Keratinocyte (primary cell): ENCODE data around the gene SLC44A1. TPM values are rescaled to one million over a fixed set of nuclear protein-coding genes. Genes with fewer than 3 reads are reported as not detected.

Experiments
- DNase-seq: peaks from one replicate; pipeline ENCODE4 v3.0.0-alpha.2; 2011; ENCODE audit warnings: low read depth, missing footprints, low spot score
- FAIRE-seq: peaks from 2 replicates; lab custom pipeline; 2011; peaks lifted over from hg19 to GRCh38; lab: Jason Lieb, UNC
- H2AFZ ChIP-seq: 2 replicates; pipeline ENCODE4 v1.6.0; 2012; ENCODE audit warnings: low read length, control low read depth, inconsistent platforms; ENCODE audit not compliant: control insufficient read depth
- H3K27ac ChIP-seq: 2 replicates; pipeline ENCODE4 v1.5.1; 2011; ENCODE audit warnings: low read length; ENCODE audit not compliant: control insufficient read depth, insufficient read depth
- H3K27me3 ChIP-seq: 3 replicates; pipeline ENCODE4 v1.6.0; 2011; ENCODE audit warnings: low read length; ENCODE audit not compliant: control insufficient read depth, insufficient read depth; ENCODE audit errors: extremely low read depth
- H3K36me3 ChIP-seq, 2 experiments: 2 replicates in 1 of 2; 3 replicates in 1 of 2; pipeline ENCODE4 v1.5.1; 2011; ENCODE audit warnings: low read length in 2 of 2, mild to moderate bottlenecking in 1 of 2; ENCODE audit not compliant: control insufficient read depth in 2 of 2, insufficient read depth in 2 of 2; ENCODE audit errors: extremely low read depth in 1 of 2
- H3K4me1 ChIP-seq: 3 replicates; pipeline ENCODE4 v1.5.1; 2011; ENCODE audit warnings: low read length; ENCODE audit not compliant: control insufficient read depth, insufficient read depth; ENCODE audit errors: extremely low read depth
- H3K4me2 ChIP-seq: 3 replicates; pipeline ENCODE4 v1.6.0; 2011; ENCODE audit warnings: low read depth, low read length; ENCODE audit not compliant: control insufficient read depth, insufficient read depth; ENCODE audit errors: extremely low read depth
- H3K4me3 ChIP-seq, 3 experiments: fragments of 200-600 bp in 1 of 3; sonication (generic) in 1 of 3; 2 replicates in 2 of 3; 3 replicates in 1 of 3; pipeline ENCODE4 v1.5.1; 2011 to 2016; ENCODE audit warnings: low read length in 3 of 3, mild to moderate bottlenecking in 3 of 3, control low read depth in 2 of 3, inconsistent platforms in 1 of 3, low read depth in 1 of 3, mixed read lengths in 1 of 3, mixed run types in 1 of 3, moderate library complexity in 1 of 3; ENCODE audit not compliant: control insufficient read depth in 2 of 3, insufficient read depth in 2 of 3; ENCODE audit errors: extremely low read depth in 1 of 3
- H3K79me2 ChIP-seq: 2 replicates; pipeline ENCODE4 v1.6.0; 2012; ENCODE audit warnings: low read length; ENCODE audit not compliant: control insufficient read depth, insufficient read depth
- H3K9ac ChIP-seq: 3 replicates; pipeline ENCODE4 v1.6.0; 2011; ENCODE audit warnings: low read length; ENCODE audit not compliant: control insufficient read depth, insufficient read depth; ENCODE audit errors: extremely low read depth
- H3K9me1 ChIP-seq: 3 replicates; pipeline ENCODE4 v1.6.0; 2011; ENCODE audit warnings: low read length; ENCODE audit not compliant: control insufficient read depth, insufficient read depth; ENCODE audit errors: extremely low read depth
- H3K9me3 ChIP-seq: 2 replicates; pipeline ENCODE4 v1.5.1; 2012; ENCODE audit warnings: low read depth, low read length; ENCODE audit not compliant: control insufficient read depth
- H4K20me1 ChIP-seq: 3 replicates; pipeline ENCODE4 v1.6.0; 2011; ENCODE audit warnings: low read length; ENCODE audit not compliant: control insufficient read depth, insufficient read depth; ENCODE audit errors: extremely low read depth
- EZH2 ChIP-seq: IDR thresholded peaks from one replicate; pipeline ENCODE4 v1.6.1; 2012; ENCODE audit warnings: inconsistent platforms, mild to moderate bottlenecking, low read length, moderate library complexity
- dilution Hi-C: fragments of 300-500 bp; cut with MboI; formaldehyde crosslinking; loops from one replicate; pipeline ENCODE4 v1.7.0; 2020; ENCODE audit warnings: low sequenced_read_pairs; ENCODE audit not compliant: extremely low pct_ligation_motif_present
- polyA plus RNA-seq, 5 experiments: library from polyadenylated mRNA; depleted of rRNA in 3 of 5; stranded (reverse) in 3 of 5; stranded (forward) in 1 of 5; unstranded in 1 of 5; fragments of >200 nt; gene quantifications; 1 replicate in 1 of 5; 2 replicates in 3 of 5; 3 replicates in 1 of 5; pipeline versions ENCODE4 v1.2.1 to v1.2.3, GENCODE V29; 2011 to 2012; ENCODE audit warnings: missing spikeins in 2 of 5, low read depth in 1 of 5, low replicate concordance in 1 of 5
- TF ChIP-seq, protein P1 (sequence below), 3 experiments: IDR thresholded peaks in 1 of 3; conservative IDR thresholded peaks in 1 of 3; optimal IDR thresholded peaks in 1 of 3; 2 replicates in 2 of 3; 3 replicates in 1 of 3; pipeline versions ENCODE3 to v1.5.1; 2011; ENCODE audit warnings: low read length in 3 of 3, mild to moderate bottlenecking in 3 of 3, moderate library complexity in 2 of 3, control low read depth in 1 of 3, inconsistent platforms in 1 of 3; ENCODE audit not compliant: insufficient read depth in 2 of 3; ENCODE audit errors: extremely low read depth in 1 of 3

SLC44A1 gene
- polyA plus RNA-seq, 1 donor (not counting 4 experiments of a cell fraction or from before 2014, with no cell fraction given): 22.9 TPM

DNA sequence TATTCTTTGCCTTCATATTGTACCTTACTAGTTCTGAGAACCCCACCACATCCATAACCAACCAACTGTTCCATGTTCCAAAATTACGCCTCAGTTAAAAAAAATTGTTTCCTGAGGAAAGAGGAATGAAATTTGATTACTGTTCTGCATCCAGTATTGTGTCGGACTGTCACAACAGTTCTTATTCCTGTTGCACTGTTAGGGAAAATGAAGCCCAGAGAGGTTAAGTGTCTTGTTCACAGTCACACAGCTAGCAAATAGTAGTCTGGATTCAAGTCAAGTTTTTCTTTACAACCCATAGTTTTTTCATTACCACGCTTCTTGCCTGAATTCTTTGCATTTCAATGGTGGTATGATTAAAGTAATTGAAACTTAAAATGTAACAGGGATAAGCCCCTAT is 207.7 kb downstream of the SLC44A1 start:
- Histone ChIP-seq H4K20me1 (no peaks in the 10 kb centered on the region), H3K27ac (no peak overlapping the region), H3K9ac (no peak overlapping the region), H3K4me1 (peaks cover 12% of the 10 kb centered on the region), H3K4me2 (no peak overlapping the region), H3K9me1 (peaks cover 2% of the 10 kb centered on the region), H3K4me3 (no peak overlapping the region), H2AFZ (no peak overlapping the region), H3K79me2 (peaks cover 84% of the 10 kb centered on the region), H3K9me3 (no peaks in the 10 kb centered on the region), H3K27me3 (no peaks in the 10 kb centered on the region), H3K36me3 (no peaks in the 10 kb centered on the region)
- TF ChIP-seq, protein P1, sequence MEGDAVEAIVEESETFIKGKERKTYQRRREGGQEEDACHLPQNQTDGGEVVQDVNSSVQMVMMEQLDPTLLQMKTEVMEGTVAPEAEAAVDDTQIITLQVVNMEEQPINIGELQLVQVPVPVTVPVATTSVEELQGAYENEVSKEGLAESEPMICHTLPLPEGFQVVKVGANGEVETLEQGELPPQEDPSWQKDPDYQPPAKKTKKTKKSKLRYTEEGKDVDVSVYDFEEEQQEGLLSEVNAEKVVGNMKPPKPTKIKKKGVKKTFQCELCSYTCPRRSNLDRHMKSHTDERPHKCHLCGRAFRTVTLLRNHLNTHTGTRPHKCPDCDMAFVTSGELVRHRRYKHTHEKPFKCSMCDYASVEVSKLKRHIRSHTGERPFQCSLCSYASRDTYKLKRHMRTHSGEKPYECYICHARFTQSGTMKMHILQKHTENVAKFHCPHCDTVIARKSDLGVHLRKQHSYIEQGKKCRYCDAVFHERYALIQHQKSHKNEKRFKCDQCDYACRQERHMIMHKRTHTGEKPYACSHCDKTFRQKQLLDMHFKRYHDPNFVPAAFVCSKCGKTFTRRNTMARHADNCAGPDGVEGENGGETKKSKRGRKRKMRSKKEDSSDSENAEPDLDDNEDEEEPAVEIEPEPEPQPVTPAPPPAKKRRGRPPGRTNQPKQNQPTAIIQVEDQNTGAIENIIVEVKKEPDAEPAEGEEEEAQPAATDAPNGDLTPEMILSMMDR (optimal IDR thresholded peaks at IDR 0.05 in 1 of 3, IDR thresholded peaks at IDR 0.05 in 1 of 3, conservative IDR thresholded peaks at IDR 0.05 in 1 of 3; ENCODE audit: extremely low read depth in 1 of 3, insufficient read depth in 2 of 3, low read length in 3 of 3): no peak
- TF ChIP-seq EZH2: no peak
- dilution Hi-C loops: no loop called here
- DNase-seq: no peak
- FAIRE-seq: no peak

DNA sequence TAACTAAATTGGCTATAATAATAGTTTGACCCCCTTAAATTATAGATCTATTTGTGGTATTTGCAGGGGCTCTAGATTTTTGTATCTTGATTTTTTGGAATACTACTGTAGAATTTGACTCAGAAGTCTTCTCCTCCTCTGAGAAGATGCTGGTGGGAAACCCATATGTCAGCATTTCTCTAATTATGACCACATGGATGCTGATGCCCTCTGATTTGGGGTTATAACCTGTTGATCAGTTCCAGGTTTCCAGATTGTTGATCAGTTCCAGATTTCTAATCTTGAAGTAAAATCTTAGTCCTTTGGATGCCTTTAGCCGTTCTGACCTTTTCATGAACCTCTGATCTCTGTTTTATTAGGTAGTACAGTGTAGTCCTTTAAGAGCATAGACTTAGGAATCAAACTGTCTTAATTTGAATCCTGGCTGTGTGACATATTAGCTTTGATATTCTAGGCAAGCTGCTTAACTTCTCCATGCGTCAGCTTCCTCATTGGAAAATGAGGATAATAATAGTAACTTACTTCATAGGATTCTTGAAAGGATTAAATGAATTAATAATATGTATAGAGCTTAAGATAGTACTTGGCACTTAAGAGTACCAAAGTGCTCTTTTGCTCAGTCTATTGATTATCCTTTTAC is 211.5 kb downstream of the SLC44A1 start:
- peaks cover 96% of the 10 kb centered on the region for H3K79me2 ChIP-seq
- dilution Hi-C loops: no loop called here

More for the DNA sequence above, 211.5 kb downstream of the SLC44A1 start:
- no peak overlapping the region for H3K4me3 ChIP-seq
- H3K9me3 ChIP-seq: peaks cover 4% of the 10 kb centered on the region
- H3K27ac ChIP-seq: no peak overlapping the region
- H3K27me3 ChIP-seq: no peaks in the 10 kb centered on the region
- H2AFZ ChIP-seq: no peak overlapping the region
- H3K4me1 ChIP-seq: peaks cover 3% of the 10 kb centered on the region
- no peak for TF ChIP-seq EZH2
- TF ChIP-seq, protein P1 (optimal IDR thresholded peaks at IDR 0.05 in 1 of 3, IDR thresholded peaks at IDR 0.05 in 1 of 3, conservative IDR thresholded peaks at IDR 0.05 in 1 of 3; ENCODE audit: extremely low read depth in 1 of 3, insufficient read depth in 2 of 3, low read length in 3 of 3): no peak
- no peak overlapping the region for H3K4me2 ChIP-seq
- no peak for DNase-seq
- no peaks in the 10 kb centered on the region for H3K36me3 ChIP-seq
- no peak for FAIRE-seq
- H4K20me1 ChIP-seq: no peaks in the 10 kb centered on the region
- no peak overlapping the region for H3K9ac ChIP-seq
- H3K9me1 ChIP-seq: peaks cover 2% of the 10 kb centered on the region
